Keratinocyte (primary cell): Measurements from ENCODE around the gene HOXA5. TPM values are rescaled to one million over a fixed set of nuclear protein-coding genes. Genes with fewer than 3 reads are reported as not detected.

Source experiments
- DNase-seq: peaks from one replicate; pipeline ENCODE4 v3.0.0-alpha.2; 2011; ENCODE audit warnings: low read depth, missing footprints, low spot score
- FAIRE-seq: peaks from 2 replicates; lab custom pipeline; 2011; peaks lifted over from hg19 to GRCh38; lab: Jason Lieb, UNC
- H2AFZ ChIP-seq: 2 replicates; pipeline ENCODE4 v1.6.0; 2012; ENCODE audit warnings: low read length, control low read depth, inconsistent platforms; ENCODE audit not compliant: control insufficient read depth
- H3K27ac ChIP-seq: 2 replicates; pipeline ENCODE4 v1.5.1; 2011; ENCODE audit warnings: low read length; ENCODE audit not compliant: control insufficient read depth, insufficient read depth
- H3K27me3 ChIP-seq: 3 replicates; pipeline ENCODE4 v1.6.0; 2011; ENCODE audit warnings: low read length; ENCODE audit not compliant: control insufficient read depth, insufficient read depth; ENCODE audit errors: extremely low read depth
- H3K36me3 ChIP-seq, 2 experiments: 2 replicates in 1 of 2; 3 replicates in 1 of 2; pipeline ENCODE4 v1.5.1; 2011; ENCODE audit warnings: low read length in 2 of 2, mild to moderate bottlenecking in 1 of 2; ENCODE audit not compliant: control insufficient read depth in 2 of 2, insufficient read depth in 2 of 2; ENCODE audit errors: extremely low read depth in 1 of 2
- H3K4me1 ChIP-seq: 3 replicates; pipeline ENCODE4 v1.5.1; 2011; ENCODE audit warnings: low read length; ENCODE audit not compliant: control insufficient read depth, insufficient read depth; ENCODE audit errors: extremely low read depth
- H3K4me2 ChIP-seq: 3 replicates; pipeline ENCODE4 v1.6.0; 2011; ENCODE audit warnings: low read depth, low read length; ENCODE audit not compliant: control insufficient read depth, insufficient read depth; ENCODE audit errors: extremely low read depth
- H3K4me3 ChIP-seq, 3 experiments: fragments of 200-600 bp in 1 of 3; sonication (generic) in 1 of 3; 2 replicates in 2 of 3; 3 replicates in 1 of 3; pipeline ENCODE4 v1.5.1; 2011 to 2016; ENCODE audit warnings: low read length in 3 of 3, mild to moderate bottlenecking in 3 of 3, control low read depth in 2 of 3, inconsistent platforms in 1 of 3, low read depth in 1 of 3, mixed read lengths in 1 of 3, mixed run types in 1 of 3, moderate library complexity in 1 of 3; ENCODE audit not compliant: control insufficient read depth in 2 of 3, insufficient read depth in 2 of 3; ENCODE audit errors: extremely low read depth in 1 of 3
- H3K79me2 ChIP-seq: 2 replicates; pipeline ENCODE4 v1.6.0; 2012; ENCODE audit warnings: low read length; ENCODE audit not compliant: control insufficient read depth, insufficient read depth
- H3K9ac ChIP-seq: 3 replicates; pipeline ENCODE4 v1.6.0; 2011; ENCODE audit warnings: low read length; ENCODE audit not compliant: control insufficient read depth, insufficient read depth; ENCODE audit errors: extremely low read depth
- H3K9me1 ChIP-seq: 3 replicates; pipeline ENCODE4 v1.6.0; 2011; ENCODE audit warnings: low read length; ENCODE audit not compliant: control insufficient read depth, insufficient read depth; ENCODE audit errors: extremely low read depth
- H3K9me3 ChIP-seq: 2 replicates; pipeline ENCODE4 v1.5.1; 2012; ENCODE audit warnings: low read depth, low read length; ENCODE audit not compliant: control insufficient read depth
- H4K20me1 ChIP-seq: 3 replicates; pipeline ENCODE4 v1.6.0; 2011; ENCODE audit warnings: low read length; ENCODE audit not compliant: control insufficient read depth, insufficient read depth; ENCODE audit errors: extremely low read depth
- EZH2 ChIP-seq: IDR thresholded peaks from one replicate; pipeline ENCODE4 v1.6.1; 2012; ENCODE audit warnings: inconsistent platforms, mild to moderate bottlenecking, low read length, moderate library complexity
- dilution Hi-C: fragments of 300-500 bp; cut with MboI; formaldehyde crosslinking; loops from one replicate; pipeline ENCODE4 v1.7.0; 2020; ENCODE audit warnings: low sequenced_read_pairs; ENCODE audit not compliant: extremely low pct_ligation_motif_present
- polyA plus RNA-seq, 5 experiments: library from polyadenylated mRNA; depleted of rRNA in 3 of 5; stranded (reverse) in 3 of 5; stranded (forward) in 1 of 5; unstranded in 1 of 5; fragments of >200 nt; gene quantifications; 1 replicate in 1 of 5; 2 replicates in 3 of 5; 3 replicates in 1 of 5; pipeline versions ENCODE4 v1.2.1 to v1.2.3, GENCODE V29; 2011 to 2012; ENCODE audit warnings: missing spikeins in 2 of 5, low read depth in 1 of 5, low replicate concordance in 1 of 5
- TF ChIP-seq, protein P1 (sequence below), 3 experiments: IDR thresholded peaks in 1 of 3; conservative IDR thresholded peaks in 1 of 3; optimal IDR thresholded peaks in 1 of 3; 2 replicates in 2 of 3; 3 replicates in 1 of 3; pipeline versions ENCODE3 to v1.5.1; 2011; ENCODE audit warnings: low read length in 3 of 3, mild to moderate bottlenecking in 3 of 3, moderate library complexity in 2 of 3, control low read depth in 1 of 3, inconsistent platforms in 1 of 3; ENCODE audit not compliant: insufficient read depth in 2 of 3; ENCODE audit errors: extremely low read depth in 1 of 3

HOXA5 gene
- polyA plus RNA-seq, 1 donor (not counting 4 experiments of a cell fraction or from before 2014, with no cell fraction given): 7.1 TPM

DNA sequence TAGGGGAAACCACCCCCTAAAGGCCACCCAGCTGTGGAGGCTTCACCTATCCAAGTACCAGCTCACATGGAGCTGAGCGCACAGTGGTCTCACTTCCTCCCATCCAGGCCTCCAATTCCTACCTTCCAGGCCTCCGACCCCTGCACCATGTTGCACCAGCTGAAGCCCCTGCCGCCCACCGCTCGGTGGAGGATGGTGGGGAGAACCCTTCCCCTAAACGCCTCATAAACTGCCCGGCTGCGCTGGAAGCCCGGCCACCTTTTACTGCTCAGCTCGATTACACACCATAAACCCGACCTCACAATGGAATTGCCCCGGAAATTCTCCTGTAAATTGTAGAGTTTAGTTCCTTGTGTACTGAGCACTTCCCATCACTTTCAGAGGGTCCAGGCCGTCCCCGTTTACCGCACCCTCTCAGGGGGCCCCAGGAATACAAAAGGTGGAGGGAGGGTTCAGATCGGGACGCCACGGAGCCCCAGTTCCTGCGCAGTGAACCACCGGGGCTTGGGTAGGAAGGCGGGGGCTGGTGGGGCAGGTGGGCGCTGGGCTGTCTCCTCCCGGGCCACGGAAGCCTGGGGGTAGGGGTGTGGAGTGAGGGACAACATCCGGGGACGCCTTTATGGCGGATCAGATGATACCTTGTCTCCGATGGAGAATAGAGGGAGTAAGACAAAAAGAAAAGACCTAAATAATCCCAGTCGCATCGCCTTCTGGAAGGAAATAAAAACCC is 14.4 kb upstream of the HOXA5 start:
- no peaks in the 10 kb centered on the region for H3K9me3 ChIP-seq
- dilution Hi-C loops: no loop called here
- H3K27ac ChIP-seq: peak overlapping the region; percentile 87
- H3K9me1 ChIP-seq: no peaks in the 10 kb centered on the region
- H4K20me1 ChIP-seq: no peaks in the 10 kb centered on the region
- no peaks in the 10 kb centered on the region for H3K36me3 ChIP-seq
- H3K4me2 ChIP-seq: peak overlapping the region; percentile 98
- DNase-seq (no peak), FAIRE-seq (no peak)
- H3K9ac ChIP-seq: peak overlapping the region; percentile 90
- H3K4me1 ChIP-seq: peaks cover 69% of the 10 kb centered on the region
- peak overlapping the region; percentile 87 for H2AFZ ChIP-seq
- TF ChIP-seq EZH2: no peak
- TF ChIP-seq, protein P1, sequence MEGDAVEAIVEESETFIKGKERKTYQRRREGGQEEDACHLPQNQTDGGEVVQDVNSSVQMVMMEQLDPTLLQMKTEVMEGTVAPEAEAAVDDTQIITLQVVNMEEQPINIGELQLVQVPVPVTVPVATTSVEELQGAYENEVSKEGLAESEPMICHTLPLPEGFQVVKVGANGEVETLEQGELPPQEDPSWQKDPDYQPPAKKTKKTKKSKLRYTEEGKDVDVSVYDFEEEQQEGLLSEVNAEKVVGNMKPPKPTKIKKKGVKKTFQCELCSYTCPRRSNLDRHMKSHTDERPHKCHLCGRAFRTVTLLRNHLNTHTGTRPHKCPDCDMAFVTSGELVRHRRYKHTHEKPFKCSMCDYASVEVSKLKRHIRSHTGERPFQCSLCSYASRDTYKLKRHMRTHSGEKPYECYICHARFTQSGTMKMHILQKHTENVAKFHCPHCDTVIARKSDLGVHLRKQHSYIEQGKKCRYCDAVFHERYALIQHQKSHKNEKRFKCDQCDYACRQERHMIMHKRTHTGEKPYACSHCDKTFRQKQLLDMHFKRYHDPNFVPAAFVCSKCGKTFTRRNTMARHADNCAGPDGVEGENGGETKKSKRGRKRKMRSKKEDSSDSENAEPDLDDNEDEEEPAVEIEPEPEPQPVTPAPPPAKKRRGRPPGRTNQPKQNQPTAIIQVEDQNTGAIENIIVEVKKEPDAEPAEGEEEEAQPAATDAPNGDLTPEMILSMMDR (optimal IDR thresholded peaks at IDR 0.05 in 1 of 3, IDR thresholded peaks at IDR 0.05 in 1 of 3, conservative IDR thresholded peaks at IDR 0.05 in 1 of 3; ENCODE audit: extremely low read depth in 1 of 3, insufficient read depth in 2 of 3, low read length in 3 of 3): no peak
- peaks cover 45% of the 10 kb centered on the region for H3K79me2 ChIP-seq
- H3K4me3 ChIP-seq: peak overlapping the region; percentile 55 to 94 (median 80)
- no peaks in the 10 kb centered on the region for H3K27me3 ChIP-seq

DNA sequence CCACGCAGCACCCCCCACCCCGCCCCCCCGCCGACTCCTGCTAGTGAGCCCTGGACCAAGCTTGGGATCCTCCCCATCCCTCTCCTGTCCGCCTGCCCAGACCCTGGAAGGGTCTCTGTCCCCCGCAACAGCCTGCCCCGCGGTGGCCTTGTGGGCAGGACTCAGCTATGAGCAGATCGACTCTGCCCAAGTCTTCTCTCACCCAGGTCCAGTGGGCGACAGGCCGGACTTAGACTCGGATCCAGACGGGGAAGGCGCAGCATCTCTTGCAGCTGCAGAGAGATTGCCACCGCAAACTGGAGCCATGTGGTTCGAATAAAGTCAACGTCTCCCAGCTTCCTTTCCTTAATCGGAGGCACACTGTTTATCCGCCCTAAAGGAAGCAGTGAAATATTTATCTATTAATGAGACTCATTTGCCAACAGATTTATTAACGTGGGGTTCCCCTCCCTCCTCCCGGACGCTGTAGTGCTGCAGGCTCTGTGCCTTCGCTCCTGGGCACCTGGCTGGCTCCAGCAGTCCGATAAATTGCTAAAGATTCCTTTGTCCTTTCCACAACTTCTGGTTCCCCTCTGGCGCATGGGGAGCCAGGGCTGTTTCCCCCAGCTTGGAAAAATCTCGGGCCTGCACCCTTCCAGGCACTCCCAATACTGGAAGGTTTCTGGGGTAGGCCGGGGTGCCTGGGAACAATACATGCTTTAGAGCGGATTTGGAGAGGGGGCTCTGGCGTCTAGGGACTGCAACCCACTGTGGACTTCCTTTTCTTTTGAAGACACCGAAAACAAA is 13.6 kb upstream of the HOXA5 start:
- FAIRE-seq (no peak), DNase-seq (no peak)
- Histone ChIP-seq H2AFZ (peak overlapping the region; percentile 87), H4K20me1 (no peaks in the 10 kb centered on the region), H3K27ac (peak overlapping the region; percentile 87), H3K4me1 (peaks cover 76% of the 10 kb centered on the region), H3K4me3 (peak overlapping the region; percentile 55 to 94 (median 80)), H3K27me3 (no peaks in the 10 kb centered on the region), H3K36me3 (no peaks in the 10 kb centered on the region), H3K4me2 (peak overlapping the region; percentile 98), H3K9me3 (no peaks in the 10 kb centered on the region), H3K9me1 (no peaks in the 10 kb centered on the region), H3K9ac (peak overlapping the region; percentile 90), H3K79me2 (peaks cover 39% of the 10 kb centered on the region)
- dilution Hi-C loops: no loop called here
- TF ChIP-seq EZH2: no peak
- TF ChIP-seq, protein P1 (optimal IDR thresholded peaks at IDR 0.05 in 1 of 3, IDR thresholded peaks at IDR 0.05 in 1 of 3, conservative IDR thresholded peaks at IDR 0.05 in 1 of 3; ENCODE audit: extremely low read depth in 1 of 3, insufficient read depth in 2 of 3, low read length in 3 of 3): no peak
